K562 (cell line): ENCODE data around the gene SLC34A1. TPM values are rescaled to one million over a fixed set of nuclear protein-coding genes. Genes with fewer than 3 reads are reported as not detected.

Experiments used
- C11orf30 ChIP-seq: fragments of 450-650 bp; IDR thresholded peaks from 2 replicates; pipeline ENCODE4 v1.6.1; 2016; ENCODE audit warnings: low read depth, mild to moderate bottlenecking
- CBX8 ChIP-seq: fragments of 200-600 bp; sonication (generic); IDR thresholded peaks from 2 replicates; pipeline ENCODE4 v1.6.1; 2012; ENCODE audit warnings: borderline replicate concordance, mixed run types, low read depth, mild to moderate bottlenecking, moderate library complexity, mixed read lengths, low read length, control low read depth, inconsistent platforms; ENCODE audit not compliant: poor library complexity, severe bottlenecking; ENCODE audit errors: extremely low read depth
- CEBPZ ChIP-seq: fragments of 150-350 bp; IDR thresholded peaks from 2 replicates; pipeline ENCODE4 v1.6.1; 2014; ENCODE audit warnings: low read depth, mild to moderate bottlenecking, low read length, borderline replicate concordance
- COPS2 ChIP-seq: fragments of 450-650 bp; conservative IDR thresholded peaks from 2 replicates; pipeline ENCODE4 v1.6.1; 2016; ENCODE audit warnings: mild to moderate bottlenecking, moderate library complexity
- CREB1 ChIP-seq, 2 experiments: sonication (generic) in 1 of 2; formaldehyde crosslinking in 1 of 2; IDR thresholded peaks; 2 replicates each; pipeline versions ENCODE4 v1.6.1 to v1.8.0; 2012 to 2022; ENCODE audit warnings: inconsistent platforms in 1 of 2, mild to moderate bottlenecking in 1 of 2, missing genetic modification reagents in 1 of 2, moderate library complexity in 1 of 2
- CSDE1 ChIP-seq, 2 experiments: fragments of 450-650 bp; IDR thresholded peaks; 2 replicates each; pipeline ENCODE4 v1.6.1; 2016; ENCODE audit warnings: mild to moderate bottlenecking in 1 of 2
- E2F4 ChIP-seq: sonication (generic); formaldehyde crosslinking; IDR thresholded peaks from 2 replicates; pipeline ENCODE4 v1.8.0; 2022; ENCODE audit warnings: mild to moderate bottlenecking, low read depth, missing genetic modification reagents
- GABPB2 ChIP-seq: fragments of 250-450 bp; sonication (Bioruptor Pico); conservative IDR thresholded peaks from 2 replicates; pipeline ENCODE4 v1.5.1; 2021; ENCODE audit warnings: mild to moderate bottlenecking
- GTF2F1 ChIP-seq: IDR thresholded peaks from 2 replicates; pipeline ENCODE4 v1.6.1; 2011; ENCODE audit warnings: low read depth, low read length, improper control_type of control experiment
- HDAC2 ChIP-seq: fragments of 450-650 bp; IDR thresholded peaks from 2 replicates; pipeline ENCODE4 v1.6.1; 2016; ENCODE audit warnings: mild to moderate bottlenecking
- HES1 ChIP-seq: fragments of 450-650 bp; IDR thresholded peaks from 2 replicates; pipeline ENCODE4 v1.6.1; 2016; ENCODE audit warnings: low read depth, mild to moderate bottlenecking, moderate library complexity
- KLF10 ChIP-seq: fragments of 250-450 bp; sonication (Bioruptor Pico); IDR thresholded peaks from 2 replicates; pipeline ENCODE4 v1.6.1; 2021; ENCODE audit warnings: matching md5 sums
- PHF20 ChIP-seq: fragments of 450-650 bp; IDR thresholded peaks from 2 replicates; pipeline ENCODE4 v1.6.1; 2018; ENCODE audit not compliant: partially characterized antibody
- PRPF4 ChIP-seq: fragments of 200-400 bp; formaldehyde crosslinking; IDR thresholded peaks from one replicate; pipeline ENCODE4 v1.6.1; 2017; ENCODE audit warnings: low read length, low read depth, mild to moderate bottlenecking; ENCODE audit not compliant: insufficient read depth, poor library complexity, severe bottlenecking
- RBM39 ChIP-seq: fragments of 200-400 bp; formaldehyde crosslinking; optimal IDR thresholded peaks from 2 replicates; pipeline ENCODE3; 2018; ENCODE audit warnings: low read depth, low read length
- SAFB2 ChIP-seq: fragments of 200-400 bp; formaldehyde crosslinking; IDR thresholded peaks from 2 replicates; pipeline ENCODE4 v1.6.1; 2018; ENCODE audit warnings: borderline replicate concordance, low read length, low read depth, moderate library complexity; ENCODE audit not compliant: severe bottlenecking
- STAT5B ChIP-seq: fragments of 250-450 bp; sonication (Bioruptor Pico); IDR thresholded peaks from 2 replicates; pipeline ENCODE4 v1.8.0; 2021; ENCODE audit warnings: mild to moderate bottlenecking, inconsistent platforms
- TEAD1 ChIP-seq, 2 experiments: fragments of 450-650 bp in 1 of 2; sonication (generic) in 1 of 2; formaldehyde crosslinking; IDR thresholded peaks; 2 replicates each; pipeline versions ENCODE4 v1.4.0 to v1.8.0; 2020 to 2022; ENCODE audit warnings: mild to moderate bottlenecking in 2 of 2, missing genetic modification reagents in 1 of 2
- THRA ChIP-seq: fragments of 450-650 bp; IDR thresholded peaks from 2 replicates; pipeline ENCODE4 v1.6.1; 2017; ENCODE audit warnings: mild to moderate bottlenecking, moderate library complexity
- ZNF232 ChIP-seq: sonication (generic); formaldehyde crosslinking; IDR thresholded peaks from 2 replicates; pipeline ENCODE4 v1.8.0; 2022; ENCODE audit warnings: mild to moderate bottlenecking, missing genetic modification reagents
- ZNF444 ChIP-seq: fragments of 250-450 bp; sonication (Bioruptor Pico); IDR thresholded peaks from 2 replicates; pipeline ENCODE4 v1.4.0; 2020; ENCODE audit warnings: mild to moderate bottlenecking, moderate library complexity
- polyA plus RNA-seq, 8 experiments: library from polyadenylated mRNA; depleted of rRNA in 4 of 8; stranded (reverse) in 5 of 8; unstranded in 3 of 8; fragments of >200 nt; fragmentation: Nextera tagmentation in 2 of 8; fragmentation: Illumina TruSeq in 1 of 8; extraction: Ambion mirVana in 2 of 8; extraction: Trizol in 1 of 8; gene quantifications; 2 replicates each; pipeline versions ENCODE4 v1.2.1 to v1.2.3, GENCODE V29; 2011 to 2014; ENCODE audit warnings: inconsistent platforms in 1 of 8, missing spikeins in 1 of 8
- total RNA-seq, 7 experiments: library from RNA; depleted of rRNA in 6 of 7; stranded (reverse); fragments of >200 nt in 6 of 7; fragmentation: Illumina TruSeq in 2 of 7; extraction: Trizol in 2 of 7; gene quantifications; 2 replicates each; pipeline versions ENCODE4 v1.2.1 to v1.2.3, GENCODE V29; 2011 to 2021; ENCODE audit warnings: low replicate concordance in 1 of 7

Gene SLC34A1
- total and polyA plus RNA-seq, 9 of the 15 experiments (the other 6 are each of a cell fraction or from before 2014, with no cell fraction given), result not detected

- no peak for TF ChIP-seq CEBPZ
- no peak for TF ChIP-seq C11orf30
- TF ChIP-seq CREB1 (IDR thresholded peaks at IDR 0.05), result no peak
- no peak for TF ChIP-seq CREB1 (CRISPR knock-in tag; IDR thresholded peaks at IDR 0.05)
- no peak for TF ChIP-seq GTF2F1
- TF ChIP-seq GABPB2 (CRISPR knock-in tag), result no peak
- TF ChIP-seq STAT5B (CRISPR knock-in tag), result no peak
- TF ChIP-seq CSDE1 (IDR thresholded peaks at IDR 0.05), result no peak
- peak; percentile 59; the same call in 1 of the 2 replicates for TF ChIP-seq E2F4 (CRISPR knock-in tag)
- TF ChIP-seq ZNF444 (CRISPR knock-in tag), result no peak
- TF ChIP-seq THRA, result no peak
- no peak for TF ChIP-seq SAFB2
- no peak for TF ChIP-seq CBX8
- TF ChIP-seq KLF10 (CRISPR knock-in tag), result peak; percentile 66
- no peak for TF ChIP-seq RBM39
- no peak for TF ChIP-seq PHF20
- 0 out of 4 replicates have a peak, but pooled peaks of 1 of the 2 experiments have one; percentile 43 for TF ChIP-seq TEAD1 (CRISPR knock-in tag; IDR thresholded peaks at IDR 0.05)
- no peak for TF ChIP-seq PRPF4
- TF ChIP-seq HDAC2, result no peak
- no peak for TF ChIP-seq COPS2
- TF ChIP-seq ZNF232 (CRISPR knock-in tag), result no peak
- TF ChIP-seq HES1, result no peak
These were observed 62.2 kb downstream of the SLC34A1 start, which contains the start of gene PRR7 (continued) for GRCh38 chr5:177446200-177447065.
